ENCODE data around the gene CLCN5.

- TF ChIP-seq YY1 (IDR thresholded peaks at IDR 0.05; ENCODE audit: low read depth, low read length) = no peak
- TF ChIP-seq, protein P1, sequence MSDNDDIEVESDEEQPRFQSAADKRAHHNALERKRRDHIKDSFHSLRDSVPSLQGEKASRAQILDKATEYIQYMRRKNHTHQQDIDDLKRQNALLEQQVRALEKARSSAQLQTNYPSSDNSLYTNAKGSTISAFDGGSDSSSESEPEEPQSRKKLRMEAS (IDR thresholded peaks at IDR 0.05; ENCODE audit: low read depth, low read length) = no peak
- no peak for TF ChIP-seq ZSCAN29 (IDR thresholded peaks at IDR 0.05)
- no peak for TF ChIP-seq STAT3 (IDR thresholded peaks at IDR 0.05; ENCODE audit: low read depth, low read length)
- TF ChIP-seq, protein P2, sequence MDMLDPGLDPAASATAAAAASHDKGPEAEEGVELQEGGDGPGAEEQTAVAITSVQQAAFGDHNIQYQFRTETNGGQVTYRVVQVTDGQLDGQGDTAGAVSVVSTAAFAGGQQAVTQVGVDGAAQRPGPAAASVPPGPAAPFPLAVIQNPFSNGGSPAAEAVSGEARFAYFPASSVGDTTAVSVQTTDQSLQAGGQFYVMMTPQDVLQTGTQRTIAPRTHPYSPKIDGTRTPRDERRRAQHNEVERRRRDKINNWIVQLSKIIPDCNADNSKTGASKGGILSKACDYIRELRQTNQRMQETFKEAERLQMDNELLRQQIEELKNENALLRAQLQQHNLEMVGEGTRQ (IDR thresholded peaks at IDR 0.05; ENCODE audit: borderline replicate concordance, low read depth, low read length) = no peak
- TF ChIP-seq ATF2 (IDR thresholded peaks at IDR 0.05; ENCODE audit: low read length) = no peak
- TF ChIP-seq EGR1 (IDR thresholded peaks at IDR 0.05; ENCODE audit: borderline replicate concordance in 1 of 2, low read depth in 2 of 2, low read length in 2 of 2) = no peak
- TF ChIP-seq TAF1 (IDR thresholded peaks at IDR 0.05; ENCODE audit: borderline replicate concordance, low read depth, low read length) = no peak
- TF ChIP-seq RAD51 (IDR thresholded peaks at IDR 0.05) = no peak
- TF ChIP-seq, protein P3, sequence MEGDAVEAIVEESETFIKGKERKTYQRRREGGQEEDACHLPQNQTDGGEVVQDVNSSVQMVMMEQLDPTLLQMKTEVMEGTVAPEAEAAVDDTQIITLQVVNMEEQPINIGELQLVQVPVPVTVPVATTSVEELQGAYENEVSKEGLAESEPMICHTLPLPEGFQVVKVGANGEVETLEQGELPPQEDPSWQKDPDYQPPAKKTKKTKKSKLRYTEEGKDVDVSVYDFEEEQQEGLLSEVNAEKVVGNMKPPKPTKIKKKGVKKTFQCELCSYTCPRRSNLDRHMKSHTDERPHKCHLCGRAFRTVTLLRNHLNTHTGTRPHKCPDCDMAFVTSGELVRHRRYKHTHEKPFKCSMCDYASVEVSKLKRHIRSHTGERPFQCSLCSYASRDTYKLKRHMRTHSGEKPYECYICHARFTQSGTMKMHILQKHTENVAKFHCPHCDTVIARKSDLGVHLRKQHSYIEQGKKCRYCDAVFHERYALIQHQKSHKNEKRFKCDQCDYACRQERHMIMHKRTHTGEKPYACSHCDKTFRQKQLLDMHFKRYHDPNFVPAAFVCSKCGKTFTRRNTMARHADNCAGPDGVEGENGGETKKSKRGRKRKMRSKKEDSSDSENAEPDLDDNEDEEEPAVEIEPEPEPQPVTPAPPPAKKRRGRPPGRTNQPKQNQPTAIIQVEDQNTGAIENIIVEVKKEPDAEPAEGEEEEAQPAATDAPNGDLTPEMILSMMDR (IDR thresholded peaks at IDR 0.05 in 2 of 3, conservative IDR thresholded peaks at IDR 0.05 in 1 of 3; ENCODE audit: control insufficient read depth in 2 of 3, extremely low read depth in 1 of 3, insufficient read depth in 1 of 3, low read depth in 3 of 3, low read length in 3 of 3) = no peak
Measured at GRCh38 chrX:49995107-49995731, 72.8 kb downstream of the CLCN5 start.
